VCaP (cell line): ENCODE measurements around the gene AGAP3.
"Not testable (repeated sequence)": the region's sequence is repeated elsewhere in the genome, so short reads cannot be mapped to it uniquely, and the experiment has no call there.

Experiments
- H3K27ac ChIP-seq: fragments of 450-650 bp; 2 replicates; pipeline ENCODE4 v1.5.1; 2017
- CTCF ChIP-seq: fragments of 450-650 bp; conservative IDR thresholded peaks from 2 replicates; pipeline ENCODE4 v1.5.1; 2017; ENCODE audit warnings: mild to moderate bottlenecking, moderate library complexity

AGAP3 gene

GRCh38 chr7:151085691-151086620 is at the start of gene AGAP3:
Gene AGAP3 (plus strand): TSS chr7:151086475. CDS start chr7:151086742, 267 bp downstream.
- TF ChIP-seq CTCF: no peak; the same call in 1 of the 2 replicates
- peak within 1 kb of the TSS; percentile 97 for H3K27ac ChIP-seq

- H3K27ac ChIP-seq: no peak overlapping the region
- no peak for TF ChIP-seq CTCF
Measured at GRCh38 chr7:151038951-151039849, 47.1 kb upstream of the AGAP3 start.

- no peak for TF ChIP-seq CTCF
- H3K27ac ChIP-seq: no peak overlapping the region
Measured at GRCh38 chr7:151039850-151040548, 46.3 kb upstream of the AGAP3 start.

- no peak for TF ChIP-seq CTCF
- H3K27ac ChIP-seq: no peak overlapping the region
Measured at GRCh38 chr7:151040616-151041375, 45.5 kb upstream of the AGAP3 start.

GRCh38 chr7:151043449-151043848 is 42.8 kb upstream of the AGAP3 start:
- H3K27ac ChIP-seq: not testable (repeated sequence)

- no peak for TF ChIP-seq CTCF
- no peak overlapping the region for H3K27ac ChIP-seq
Measured at GRCh38 chr7:151043959-151044358, 42.3 kb upstream of the AGAP3 start.

- no peak for TF ChIP-seq CTCF
- H3K27ac ChIP-seq: no peak overlapping the region
Measured at GRCh38 chr7:151045262-151045661, 41.0 kb upstream of the AGAP3 start.
